Measurements from ENCODE around the gene TNFRSF6B.
A peak's percentile ranks its signal among the peaks of the same experiment; 100 is the strongest.

Gene TNFRSF6B

DNA sequence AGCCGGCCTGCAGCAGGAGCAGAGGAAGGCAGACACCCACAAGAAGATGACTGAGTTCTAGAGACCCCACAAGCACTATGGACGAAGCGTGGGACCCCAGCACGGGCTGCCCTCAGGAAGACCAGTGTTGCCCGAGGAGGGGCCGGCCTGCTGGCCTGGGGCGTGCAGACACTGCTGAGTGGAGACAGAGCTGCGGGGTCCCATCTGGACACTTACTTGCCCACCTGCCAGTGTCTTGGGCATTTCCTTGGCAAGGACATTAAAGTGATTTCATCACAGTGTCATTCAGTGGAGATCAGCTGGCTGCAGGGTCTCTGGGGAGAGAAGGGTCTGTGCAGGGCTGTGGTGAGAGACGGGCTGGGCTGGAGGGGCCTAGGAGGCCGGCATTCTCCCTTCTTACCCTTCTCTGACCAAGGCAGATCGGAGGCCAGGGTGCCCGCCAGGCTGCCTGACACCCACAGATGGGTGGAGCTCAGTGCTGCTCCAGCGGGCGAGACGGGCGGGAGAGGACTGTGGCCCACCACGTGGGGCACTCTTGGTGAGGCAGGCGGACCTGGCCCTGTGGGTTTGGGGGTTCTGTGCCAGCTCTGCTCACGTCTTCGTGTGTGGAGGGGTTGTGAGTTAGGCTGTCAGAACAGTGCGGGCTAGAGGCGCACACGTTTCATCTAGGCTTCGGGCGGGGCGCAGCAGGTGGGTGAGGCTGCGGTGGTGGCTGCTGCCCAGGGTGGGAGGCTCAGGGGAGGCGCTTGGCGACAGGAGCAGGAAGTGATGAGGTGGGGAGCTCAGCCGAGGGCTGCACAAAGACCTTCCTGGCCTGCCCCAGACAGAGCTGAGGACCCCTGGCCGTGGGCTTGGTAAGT, 39.6 kb downstream of the TNFRSF6B start, which contains the start of gene LIME1:
Gene LIME1 (plus strand): TSS at position 806 of the 860 bp plus-strand sequence. CDS start 886 bp downstream, outside the sequence.
- no peak within 1 kb of the TSS for H2AFZ ChIP-seq (ENCODE audit: low read length, unreplicated experiment)
- H3K27ac ChIP-seq (ENCODE audit: low read depth, low read length), result no peak within 1 kb of the TSS
- no peak within 1 kb of the TSS for H3K4me3 ChIP-seq (ENCODE audit: low read depth, low read length)
- H3K36me3 ChIP-seq (ENCODE audit: insufficient read depth, low read length), result no peaks in the 10 kb centered on the region
- peaks cover under 1% of the 10 kb centered on the region for H3K79me2 ChIP-seq (ENCODE audit: control insufficient read depth, insufficient read depth, low read length, unreplicated experiment)
- H3K4me1 ChIP-seq (ENCODE audit: control insufficient read depth, insufficient read depth, low read length, unreplicated experiment), result no peaks in the 10 kb centered on the region
- H3K27me3 ChIP-seq (ENCODE audit: insufficient read depth, low read length), result no peaks in the 10 kb centered on the region

DNA sequence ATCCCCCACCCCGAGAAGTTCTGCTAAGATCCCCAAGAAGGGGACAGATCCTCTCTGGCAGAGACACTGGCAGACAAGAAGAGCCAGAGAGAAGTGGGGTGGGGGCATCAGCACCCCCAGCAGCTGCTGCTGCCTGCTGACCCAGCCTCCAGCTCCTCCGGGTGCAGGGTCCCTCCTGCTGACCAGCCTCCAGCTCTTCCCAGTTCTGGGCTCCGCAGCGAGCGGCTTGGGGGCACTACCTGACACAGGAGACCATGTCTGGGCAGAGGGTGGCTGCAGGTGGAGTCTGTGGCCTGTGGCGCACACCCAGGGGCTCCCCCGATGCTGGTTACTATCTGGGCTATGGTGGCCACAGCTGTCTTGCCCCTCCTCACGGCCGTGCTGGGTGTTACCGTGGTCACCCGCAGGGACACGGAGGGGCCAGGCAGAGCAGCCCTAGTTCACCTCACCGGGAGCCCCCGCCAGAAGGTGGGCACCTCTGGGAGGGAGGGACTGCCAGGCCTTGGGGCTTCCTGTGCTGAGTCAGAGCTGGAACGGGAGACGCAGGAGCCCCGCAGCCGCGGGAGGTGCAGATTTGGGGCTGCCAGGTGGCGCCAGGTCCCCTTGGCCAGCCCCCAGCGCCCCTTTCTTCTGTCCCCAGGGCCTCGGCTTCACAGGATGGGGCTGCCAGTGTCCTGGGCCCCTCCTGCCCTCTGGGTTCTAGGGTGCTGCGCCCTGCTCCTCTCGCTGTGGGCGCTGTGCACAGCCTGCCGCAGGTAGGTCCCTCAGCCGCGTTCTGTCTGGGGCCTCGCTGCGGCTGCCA, 40.6 kb downstream of the TNFRSF6B start:
- Histone ChIP-seq H2AFZ (ENCODE audit: low read length, unreplicated experiment) (no peak overlapping the region), H3K27ac (ENCODE audit: low read depth, low read length) (no peak overlapping the region), H3K36me3 (ENCODE audit: insufficient read depth, low read length) (no peaks in the 10 kb centered on the region), H3K4me1 (ENCODE audit: control insufficient read depth, insufficient read depth, low read length, unreplicated experiment) (peaks cover 9% of the 10 kb centered on the region), H3K27me3 (ENCODE audit: insufficient read depth, low read length) (no peaks in the 10 kb centered on the region), H3K4me3 (ENCODE audit: low read depth, low read length) (no peak overlapping the region), H3K79me2 (ENCODE audit: control insufficient read depth, insufficient read depth, low read length, unreplicated experiment) (peaks cover 9% of the 10 kb centered on the region)

DNA sequence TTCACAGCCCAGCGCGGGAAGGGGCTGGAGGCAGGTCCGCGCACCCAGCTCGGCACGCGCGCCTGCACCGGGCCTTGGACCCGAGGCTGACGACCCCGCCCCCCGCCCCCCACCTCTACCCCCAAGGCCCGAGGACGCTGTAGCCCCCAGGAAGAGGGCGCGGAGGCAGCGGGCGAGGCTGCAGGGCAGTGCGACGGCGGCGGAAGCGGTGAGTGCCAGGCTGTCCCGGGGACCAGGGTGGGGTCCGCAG, 41.2 kb downstream of the TNFRSF6B start:
- Histone ChIP-seq H3K79me2 (ENCODE audit: control insufficient read depth, insufficient read depth, low read length, unreplicated experiment) (peaks cover 9% of the 10 kb centered on the region), H3K36me3 (ENCODE audit: insufficient read depth, low read length) (peaks cover 2% of the 10 kb centered on the region; the same call in 1 of the 2 replicates), H2AFZ (ENCODE audit: low read length, unreplicated experiment) (no peak overlapping the region), H3K27ac (ENCODE audit: low read depth, low read length) (no peak overlapping the region), H3K4me1 (ENCODE audit: control insufficient read depth, insufficient read depth, low read length, unreplicated experiment) (peaks cover 9% of the 10 kb centered on the region), H3K4me3 (ENCODE audit: low read depth, low read length) (no peak overlapping the region), H3K27me3 (ENCODE audit: insufficient read depth, low read length) (no peaks in the 10 kb centered on the region)

DNA sequence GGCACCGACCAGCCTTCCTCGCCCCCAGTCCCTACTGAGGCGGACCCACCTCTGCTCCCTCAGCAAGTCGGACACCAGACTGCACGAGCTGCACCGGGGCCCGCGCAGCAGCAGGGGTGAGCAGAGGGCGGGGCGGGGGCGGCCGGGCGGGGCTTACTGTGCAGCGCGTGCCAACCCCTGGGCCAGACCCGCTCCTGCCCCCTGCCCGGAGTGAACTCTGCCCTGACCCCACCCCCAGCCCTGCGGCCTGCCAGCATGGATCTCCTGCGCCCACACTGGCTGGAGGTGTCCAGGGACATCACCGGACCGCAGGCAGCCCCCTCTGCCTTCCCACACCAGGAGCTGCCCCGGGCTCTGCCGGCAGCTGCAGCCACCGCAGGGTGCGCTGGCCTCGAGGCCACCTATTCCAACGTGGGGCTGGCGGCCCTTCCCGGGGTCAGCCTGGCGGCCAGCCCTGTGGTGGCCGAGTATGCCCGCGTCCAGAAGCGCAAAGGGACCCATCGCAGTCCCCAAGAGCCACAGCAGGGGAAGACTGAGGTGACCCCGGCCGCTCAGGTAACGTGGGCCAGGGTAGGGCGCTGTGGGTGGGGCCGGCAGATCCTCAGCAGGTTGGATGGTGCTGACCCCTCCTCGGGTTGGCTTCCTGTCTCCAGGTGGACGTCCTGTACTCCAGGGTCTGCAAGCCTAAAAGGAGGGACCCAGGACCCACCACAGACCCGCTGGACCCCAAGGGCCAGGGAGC, 41.7 kb downstream of the TNFRSF6B start:
- no peak overlapping the region for H3K4me3 ChIP-seq (ENCODE audit: low read depth, low read length)
- peaks cover 4% of the 10 kb centered on the region; the same call in 1 of the 2 replicates for H3K36me3 ChIP-seq (ENCODE audit: insufficient read depth, low read length)
- H3K27me3 ChIP-seq (ENCODE audit: insufficient read depth, low read length), result no peaks in the 10 kb centered on the region
- H3K27ac ChIP-seq (ENCODE audit: low read depth, low read length), result no peak overlapping the region
- peaks cover 9% of the 10 kb centered on the region for H3K79me2 ChIP-seq (ENCODE audit: control insufficient read depth, insufficient read depth, low read length, unreplicated experiment)
- H3K4me1 ChIP-seq (ENCODE audit: control insufficient read depth, insufficient read depth, low read length, unreplicated experiment), result peaks cover 9% of the 10 kb centered on the region
- no peak overlapping the region for H2AFZ ChIP-seq (ENCODE audit: low read length, unreplicated experiment)

DNA sequence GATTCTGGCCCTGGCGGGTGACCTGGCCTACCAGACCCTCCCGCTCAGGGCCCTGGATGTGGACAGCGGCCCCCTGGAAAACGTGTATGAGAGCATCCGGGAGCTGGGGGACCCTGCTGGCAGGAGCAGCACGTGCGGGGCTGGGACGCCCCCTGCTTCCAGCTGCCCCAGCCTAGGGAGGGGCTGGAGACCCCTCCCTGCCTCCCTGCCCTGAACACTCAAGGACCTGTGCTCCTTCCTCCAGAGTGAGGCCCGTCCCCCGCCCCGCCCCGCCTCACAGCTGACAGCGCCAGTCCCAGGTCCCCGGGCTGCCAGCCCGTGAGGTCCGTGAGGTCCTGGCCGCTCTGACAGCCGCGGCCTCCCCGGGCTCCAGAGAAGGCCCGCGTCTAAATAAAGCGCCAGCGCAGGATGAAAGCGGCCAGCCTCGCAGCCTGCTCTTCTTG, 42.3 kb downstream of the TNFRSF6B start:
- H3K36me3 ChIP-seq (ENCODE audit: insufficient read depth, low read length), result peaks cover 4% of the 10 kb centered on the region; the same call in 1 of the 2 replicates

DNA sequence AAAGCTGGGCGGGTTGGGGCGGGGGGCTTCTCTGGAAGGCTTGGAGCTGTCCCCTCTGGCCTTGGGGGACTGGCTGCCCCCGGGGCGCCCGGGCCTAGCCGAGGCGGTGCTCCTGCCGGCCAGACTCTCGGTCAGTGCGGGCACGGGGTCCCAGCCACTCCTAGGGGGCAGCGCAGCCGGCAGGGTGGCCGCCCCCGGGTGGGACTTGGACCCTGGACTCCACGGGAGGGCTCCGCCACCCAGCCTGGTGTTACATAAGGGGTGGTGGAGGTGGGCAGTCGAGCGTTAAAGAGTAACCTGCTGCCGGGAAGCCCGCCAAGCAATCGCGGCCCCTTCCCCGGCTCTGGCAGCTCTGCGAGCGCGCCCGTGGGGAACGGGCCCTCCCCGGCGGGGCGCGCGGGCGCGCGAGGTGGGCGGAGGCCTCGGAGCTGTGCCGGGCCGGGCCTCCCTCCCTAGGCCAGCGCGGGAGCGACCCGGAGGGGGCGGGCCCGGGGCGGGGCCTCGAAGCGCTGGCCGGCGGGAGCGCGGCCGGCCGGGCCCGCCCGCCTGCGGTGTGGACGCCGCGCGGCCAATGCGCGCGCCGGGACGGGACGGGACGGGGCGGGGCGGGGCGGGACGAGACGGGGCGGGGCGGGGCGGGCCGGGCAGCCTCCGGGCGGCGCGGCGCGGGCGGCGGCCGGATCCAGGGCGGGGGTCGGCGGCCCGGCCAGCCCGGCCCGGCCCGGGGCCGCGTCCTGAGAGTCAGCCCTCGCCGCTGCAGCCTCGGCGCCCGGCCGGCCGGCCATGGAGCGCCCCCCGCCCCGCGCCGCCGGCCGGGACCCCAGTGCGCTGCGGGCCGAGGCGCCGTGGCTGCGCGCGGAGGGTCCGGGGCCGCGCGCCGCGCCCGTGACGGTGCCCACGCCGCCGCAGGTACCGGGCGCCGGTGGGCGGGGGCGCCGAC, 42.9 kb downstream of the TNFRSF6B start, which contains the start of gene SLC2A4RG:
Gene SLC2A4RG (plus strand): TSS at position 647 of the 940 bp plus-strand sequence. CDS start 137 bp downstream, at position 784.
- Histone ChIP-seq H3K36me3 (ENCODE audit: insufficient read depth, low read length) (peaks cover 4% of the 10 kb centered on the region; the same call in 1 of the 2 replicates), H3K79me2 (ENCODE audit: control insufficient read depth, insufficient read depth, low read length, unreplicated experiment) (peaks cover 9% of the 10 kb centered on the region), H3K27me3 (ENCODE audit: insufficient read depth, low read length) (no peaks in the 10 kb centered on the region), H2AFZ (ENCODE audit: low read length, unreplicated experiment) (no peak within 1 kb of the TSS), H3K4me3 (ENCODE audit: low read depth, low read length) (peak within 1 kb of the TSS; percentile 86), H3K4me1 (ENCODE audit: control insufficient read depth, insufficient read depth, low read length, unreplicated experiment) (peaks cover 9% of the 10 kb centered on the region), H3K27ac (ENCODE audit: low read depth, low read length) (peak within 1 kb of the TSS; percentile 71)

More for the DNA sequence above, 42.3 kb downstream of the TNFRSF6B start:
- Histone ChIP-seq H3K27ac (ENCODE audit: low read depth, low read length) (no peak overlapping the region), H3K4me1 (ENCODE audit: control insufficient read depth, insufficient read depth, low read length, unreplicated experiment) (peaks cover 9% of the 10 kb centered on the region), H2AFZ (ENCODE audit: low read length, unreplicated experiment) (no peak overlapping the region), H3K27me3 (ENCODE audit: insufficient read depth, low read length) (no peaks in the 10 kb centered on the region), H3K79me2 (ENCODE audit: control insufficient read depth, insufficient read depth, low read length, unreplicated experiment) (peaks cover 9% of the 10 kb centered on the region), H3K4me3 (ENCODE audit: low read depth, low read length) (no peak overlapping the region)

DNA sequence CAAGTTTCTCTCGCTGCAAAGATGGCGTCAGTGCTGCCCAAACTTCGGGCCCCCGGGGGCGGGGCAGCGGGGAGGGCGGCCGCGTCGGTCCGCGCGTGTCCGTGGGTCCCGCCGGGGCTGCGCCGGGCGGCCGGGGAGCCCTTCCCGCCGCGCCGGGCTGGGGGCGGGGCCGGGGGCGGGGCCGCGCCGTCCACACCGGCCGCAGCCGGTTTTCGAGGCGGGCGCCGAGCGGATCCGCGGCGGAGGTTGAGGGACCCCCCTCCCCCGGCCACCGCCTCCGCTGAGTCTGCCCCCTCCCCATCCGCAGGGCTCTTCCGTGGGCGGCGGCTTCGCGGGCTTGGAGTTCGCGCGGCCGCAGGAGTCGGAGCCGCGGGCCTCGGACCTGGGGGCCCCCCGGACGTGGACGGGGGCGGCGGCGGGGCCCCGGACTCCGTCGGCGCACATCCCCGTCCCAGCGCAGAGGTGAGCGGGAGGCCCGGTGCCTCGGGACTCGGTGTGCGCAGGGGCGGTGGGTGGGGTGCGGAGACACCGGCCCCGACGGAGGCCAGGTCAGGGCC, 43.7 kb downstream of the TNFRSF6B start:
- Histone ChIP-seq H3K4me1 (ENCODE audit: control insufficient read depth, insufficient read depth, low read length, unreplicated experiment) (peaks cover 9% of the 10 kb centered on the region), H3K36me3 (ENCODE audit: insufficient read depth, low read length) (peaks cover 4% of the 10 kb centered on the region; the same call in 1 of the 2 replicates), H3K79me2 (ENCODE audit: control insufficient read depth, insufficient read depth, low read length, unreplicated experiment) (peaks cover 9% of the 10 kb centered on the region), H3K27ac (ENCODE audit: low read depth, low read length) (peak overlapping the region; percentile 71), H3K27me3 (ENCODE audit: insufficient read depth, low read length) (no peaks in the 10 kb centered on the region), H3K4me3 (ENCODE audit: low read depth, low read length) (peak overlapping the region; percentile 86), H2AFZ (ENCODE audit: low read length, unreplicated experiment) (no peak overlapping the region)

DNA sequence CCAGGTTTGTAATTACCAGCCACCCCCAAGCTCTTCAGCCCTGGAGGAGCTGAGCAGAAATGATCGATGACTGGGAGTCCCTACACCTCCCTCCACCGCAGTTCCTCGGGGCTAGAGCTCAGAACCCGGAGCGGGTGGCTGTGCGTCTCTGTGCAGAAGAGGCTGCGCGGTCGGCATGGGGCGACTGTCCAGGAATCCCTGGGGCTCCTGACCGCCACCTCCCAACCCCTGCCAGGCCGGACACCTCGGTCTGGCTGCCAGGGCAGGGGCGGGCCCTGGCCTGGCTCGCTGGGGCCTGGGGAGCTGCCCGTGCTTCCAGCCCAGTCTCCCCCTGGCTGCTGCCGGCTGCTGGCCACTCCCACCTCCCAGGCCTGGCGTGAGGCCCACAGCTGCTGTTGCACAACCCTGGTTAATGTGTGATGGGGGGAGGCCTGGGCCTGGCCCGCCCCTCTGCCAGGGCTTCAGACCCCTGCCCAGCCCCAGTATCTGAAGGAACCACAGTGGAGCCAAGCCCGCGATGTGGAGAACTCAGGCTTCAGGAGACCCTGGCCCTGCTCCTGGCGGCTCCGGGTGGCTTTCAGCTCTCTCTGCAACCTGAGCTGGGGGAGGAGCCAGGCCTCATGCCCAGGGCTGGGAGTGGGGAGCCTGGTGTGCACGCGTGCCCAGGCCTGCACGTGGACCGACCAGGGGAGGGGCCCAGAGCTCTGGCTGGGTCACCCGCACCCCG, 44.3 kb downstream of the TNFRSF6B start:
- Histone ChIP-seq H3K27ac (ENCODE audit: low read depth, low read length) (peak overlapping the region; percentile 71), H3K79me2 (ENCODE audit: control insufficient read depth, insufficient read depth, low read length, unreplicated experiment) (peaks cover 9% of the 10 kb centered on the region), H3K4me3 (ENCODE audit: low read depth, low read length) (peak overlapping the region; percentile 86), H3K36me3 (ENCODE audit: insufficient read depth, low read length) (peaks cover 4% of the 10 kb centered on the region; the same call in 1 of the 2 replicates), H3K27me3 (ENCODE audit: insufficient read depth, low read length) (no peaks in the 10 kb centered on the region), H3K4me1 (ENCODE audit: control insufficient read depth, insufficient read depth, low read length, unreplicated experiment) (peaks cover 9% of the 10 kb centered on the region), H2AFZ (ENCODE audit: low read length, unreplicated experiment) (no peak overlapping the region)

DNA sequence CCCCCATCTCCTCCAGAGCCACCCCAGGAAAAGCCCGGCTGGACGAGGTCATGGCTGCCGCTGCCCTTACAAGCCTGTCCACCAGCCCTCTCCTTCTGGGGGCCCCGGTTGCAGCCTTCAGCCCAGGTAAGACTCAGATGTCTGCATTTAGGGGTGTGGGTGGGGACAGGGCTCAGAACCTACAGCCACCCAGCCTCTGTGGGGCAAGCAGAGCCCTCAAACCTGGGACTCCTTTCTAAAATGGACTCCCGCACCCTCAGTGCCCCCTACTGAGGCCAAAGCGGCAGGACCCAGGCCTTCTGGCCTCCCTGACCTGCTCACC, 44.9 kb downstream of the TNFRSF6B start:
- H3K4me3 ChIP-seq (ENCODE audit: low read depth, low read length), result peak overlapping the region; percentile 86
- H3K4me1 ChIP-seq (ENCODE audit: control insufficient read depth, insufficient read depth, low read length, unreplicated experiment), result peaks cover 9% of the 10 kb centered on the region
- no peak overlapping the region for H2AFZ ChIP-seq (ENCODE audit: low read length, unreplicated experiment)
- H3K36me3 ChIP-seq (ENCODE audit: insufficient read depth, low read length), result peaks cover 4% of the 10 kb centered on the region; the same call in 1 of the 2 replicates
- no peaks in the 10 kb centered on the region for H3K27me3 ChIP-seq (ENCODE audit: insufficient read depth, low read length)
- no peak overlapping the region for H3K27ac ChIP-seq (ENCODE audit: low read depth, low read length)
- peaks cover 9% of the 10 kb centered on the region for H3K79me2 ChIP-seq (ENCODE audit: control insufficient read depth, insufficient read depth, low read length, unreplicated experiment)

Data from ACC112 (cell line).